Hepatocyte (in vitro differentiated cells): ENCODE results near the gene ACKR3.

Experiments used
- EZH2 ChIP-seq: fragments of 200-600 bp; sonication (generic); IDR thresholded peaks from 2 replicates; pipeline ENCODE4 v1.6.1; 2016; ENCODE audit warnings: antibody characterized with exemption, mild to moderate bottlenecking, borderline replicate concordance
- TF ChIP-seq, protein P1 (sequence below): fragments of 200-600 bp; sonication (generic); IDR thresholded peaks from 2 replicates; pipeline ENCODE4 v1.5.1; 2016; ENCODE audit warnings: antibody characterized with exemption, mild to moderate bottlenecking; ENCODE audit not compliant: poor library complexity

DNA sequence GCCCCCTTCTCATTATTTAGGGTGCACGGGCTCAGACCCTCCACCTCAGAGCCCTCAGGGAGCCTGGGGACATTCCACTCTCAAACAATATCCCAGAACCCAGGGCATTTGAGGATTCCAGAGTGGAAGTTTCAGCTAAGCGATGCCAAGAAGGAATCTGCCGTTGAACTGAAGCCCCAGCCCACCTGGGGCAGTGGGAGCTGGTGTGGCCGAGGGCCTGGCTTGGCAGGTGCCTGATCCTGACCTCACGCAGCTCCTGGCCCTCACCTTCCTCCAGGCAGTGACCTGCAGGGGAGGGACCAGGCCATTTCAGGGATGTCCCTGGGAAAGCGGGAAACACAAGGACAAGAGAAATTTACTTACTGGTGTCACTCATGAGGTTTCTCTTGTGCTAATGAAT lies 58.2 kb downstream of the ACKR3 start:
- TF ChIP-seq, protein P1, sequence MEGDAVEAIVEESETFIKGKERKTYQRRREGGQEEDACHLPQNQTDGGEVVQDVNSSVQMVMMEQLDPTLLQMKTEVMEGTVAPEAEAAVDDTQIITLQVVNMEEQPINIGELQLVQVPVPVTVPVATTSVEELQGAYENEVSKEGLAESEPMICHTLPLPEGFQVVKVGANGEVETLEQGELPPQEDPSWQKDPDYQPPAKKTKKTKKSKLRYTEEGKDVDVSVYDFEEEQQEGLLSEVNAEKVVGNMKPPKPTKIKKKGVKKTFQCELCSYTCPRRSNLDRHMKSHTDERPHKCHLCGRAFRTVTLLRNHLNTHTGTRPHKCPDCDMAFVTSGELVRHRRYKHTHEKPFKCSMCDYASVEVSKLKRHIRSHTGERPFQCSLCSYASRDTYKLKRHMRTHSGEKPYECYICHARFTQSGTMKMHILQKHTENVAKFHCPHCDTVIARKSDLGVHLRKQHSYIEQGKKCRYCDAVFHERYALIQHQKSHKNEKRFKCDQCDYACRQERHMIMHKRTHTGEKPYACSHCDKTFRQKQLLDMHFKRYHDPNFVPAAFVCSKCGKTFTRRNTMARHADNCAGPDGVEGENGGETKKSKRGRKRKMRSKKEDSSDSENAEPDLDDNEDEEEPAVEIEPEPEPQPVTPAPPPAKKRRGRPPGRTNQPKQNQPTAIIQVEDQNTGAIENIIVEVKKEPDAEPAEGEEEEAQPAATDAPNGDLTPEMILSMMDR, result no peak
- TF ChIP-seq EZH2, result no peak
